Ectodermal cell (in vitro differentiated cells): ENCODE data around the gene PPP1R12A.
"Not testable (repeated sequence)": the region's sequence is repeated elsewhere in the genome, so short reads cannot be mapped to it uniquely, and the experiment has no call there.

Source experiments
- H3K27ac ChIP-seq: 2 replicates; pipeline ENCODE4 v1.7.0; 2013; ENCODE audit warnings: mild to moderate bottlenecking, low read depth, low read length; ENCODE audit not compliant: insufficient read depth, poor library complexity, severe bottlenecking
- H3K27me3 ChIP-seq: 2 replicates; pipeline ENCODE4 v1.7.0; 2013; ENCODE audit warnings: mild to moderate bottlenecking, low read length; ENCODE audit not compliant: insufficient read depth, control insufficient read depth, poor library complexity, severe bottlenecking
- H3K36me3 ChIP-seq: one replicate; pipeline ENCODE4 v1.7.0; 2013; ENCODE audit warnings: low read length; ENCODE audit not compliant: control insufficient read depth, insufficient read depth
- H3K4me1 ChIP-seq: one replicate; pipeline ENCODE4 v1.7.0; 2013; ENCODE audit warnings: low read length; ENCODE audit not compliant: control insufficient read depth, insufficient read depth
- H3K4me3 ChIP-seq: 2 replicates; pipeline ENCODE4 v1.7.0; 2013; ENCODE audit warnings: low read depth, low read length, control low read depth; ENCODE audit not compliant: insufficient read depth
- H3K9me3 ChIP-seq: 2 replicates; pipeline ENCODE4 v1.7.0; 2013; ENCODE audit warnings: mild to moderate bottlenecking, low read length, moderate library complexity; ENCODE audit not compliant: control insufficient read depth
- WGBS, 2 experiments: methylation state at CpG; one replicate each; pipeline ENCODE4 v1.1.7; 2013; ENCODE audit warnings: missing lambda C conversion rate in 2 of 2; 5-methylcytosine and 5-hydroxymethylcytosine counted together

PPP1R12A gene

GRCh38 chr12:79830440-79830839 is 104.5 kb downstream of the PPP1R12A start:
- 94 to 95% methylated on average over 1 to 2 of the region's 2 CpGs for WGBS, 2 experiments
- H3K9me3 ChIP-seq = no peaks in the 10 kb centered on the region
- no peak overlapping the region for H3K4me3 ChIP-seq
- H3K27me3 ChIP-seq = no peaks in the 10 kb centered on the region
- no peaks in the 10 kb centered on the region for H3K4me1 ChIP-seq
- no peaks in the 10 kb centered on the region for H3K36me3 ChIP-seq
- no peak overlapping the region for H3K27ac ChIP-seq

GRCh38 chr12:79828924-79829323 is 106.0 kb downstream of the PPP1R12A start:
- Histone ChIP-seq H3K9me3 (no peaks in the 10 kb centered on the region), H3K27me3 (no peaks in the 10 kb centered on the region), H3K36me3 (no peaks in the 10 kb centered on the region), H3K4me3 (no peak overlapping the region), H3K27ac (no peak overlapping the region), H3K4me1 (no peaks in the 10 kb centered on the region)
- WGBS, 2 experiments = 88 to 92% methylated on average over 1 to 2 of the region's 2 CpGs

GRCh38 chr12:79827484-79827883 is 107.4 kb downstream of the PPP1R12A start:
- Histone ChIP-seq H3K27me3 (no peaks in the 10 kb centered on the region), H3K4me1 (no peaks in the 10 kb centered on the region), H3K9me3 (no peaks in the 10 kb centered on the region), H3K4me3 (no peak overlapping the region), H3K36me3 (no peaks in the 10 kb centered on the region), H3K27ac (no peak overlapping the region)
- 93 to 96% methylated on average over 2 to 3 of the region's 3 CpGs for WGBS, 2 experiments

- Histone ChIP-seq H3K4me1 (no peaks in the 10 kb centered on the region), H3K36me3 (no peaks in the 10 kb centered on the region), H3K27ac (no peak overlapping the region), H3K4me3 (no peak overlapping the region), H3K9me3 (no peaks in the 10 kb centered on the region), H3K27me3 (no peaks in the 10 kb centered on the region)
- WGBS, 2 experiments = 89 to 91% methylated on average over 3 to 4 of the region's 6 CpGs
These were observed 108.4 kb downstream of the PPP1R12A start for GRCh38 chr12:79826267-79827128.

GRCh38 chr12:79822475-79822874 is 112.4 kb downstream of the PPP1R12A start:
- Histone ChIP-seq H3K36me3 (no peaks in the 10 kb centered on the region), H3K27me3 (no peaks in the 10 kb centered on the region), H3K27ac (no peak overlapping the region), H3K4me1 (no peaks in the 10 kb centered on the region), H3K9me3 (no peaks in the 10 kb centered on the region), H3K4me3 (no peak overlapping the region)

- H3K27ac ChIP-seq = no peak overlapping the region
- no peaks in the 10 kb centered on the region for H3K4me1 ChIP-seq
- H3K9me3 ChIP-seq = no peaks in the 10 kb centered on the region
- H3K36me3 ChIP-seq = no peaks in the 10 kb centered on the region
- no peaks in the 10 kb centered on the region for H3K27me3 ChIP-seq
- WGBS, 2 experiments = 78 to 93% methylated on average over 1 to 3 of the region's 3 CpGs
- no peak overlapping the region for H3K4me3 ChIP-seq
These were observed 116.0 kb downstream of the PPP1R12A start for GRCh38 chr12:79818856-79819255.

- H3K36me3 ChIP-seq, H3K9me3 ChIP-seq, H3K4me1 ChIP-seq, H3K27me3 ChIP-seq, H3K27ac ChIP-seq, H3K4me3 ChIP-seq: not testable (repeated sequence)
- WGBS, 2 experiments = 87 to 90% methylated on average over 9 of the region's 10 CpGs
These were observed 150.4 kb downstream of the PPP1R12A start for GRCh38 chr12:79784366-79785065.

- Histone ChIP-seq H3K27ac (no peak overlapping the region), H3K27me3 (no peaks in the 10 kb centered on the region), H3K4me1 (no peaks in the 10 kb centered on the region), H3K9me3 (no peaks in the 10 kb centered on the region), H3K4me3 (no peak overlapping the region), H3K36me3 (no peaks in the 10 kb centered on the region)
These were observed 152.6 kb downstream of the PPP1R12A start for GRCh38 chr12:79782172-79782900.

GRCh38 chr12:79778802-79779448 is 156.0 kb downstream of the PPP1R12A start:
- WGBS, 2 experiments = 87 to 100% methylated on average over 3 of the region's 3 CpGs
- no peaks in the 10 kb centered on the region for H3K27me3 ChIP-seq
- no peaks in the 10 kb centered on the region for H3K36me3 ChIP-seq
- no peak overlapping the region for H3K4me3 ChIP-seq
- H3K27ac ChIP-seq = no peak overlapping the region
- H3K4me1 ChIP-seq = no peaks in the 10 kb centered on the region
- no peaks in the 10 kb centered on the region for H3K9me3 ChIP-seq

- no peak overlapping the region for H3K4me3 ChIP-seq
- WGBS, 2 experiments = 100% methylated on average over 1 of the region's 1 CpG; no CpG with 5 or more reads in 1 of the 2 experiments
- H3K9me3 ChIP-seq = no peaks in the 10 kb centered on the region
- no peaks in the 10 kb centered on the region for H3K4me1 ChIP-seq
- H3K27me3 ChIP-seq = no peaks in the 10 kb centered on the region
- H3K36me3 ChIP-seq = no peaks in the 10 kb centered on the region
- H3K27ac ChIP-seq = no peak overlapping the region
These were observed 158.8 kb downstream of the PPP1R12A start for GRCh38 chr12:79776111-79776510.
